ENCODE results near the gene BPIFB3.
"Not testable (repeated sequence)": the region's sequence is repeated elsewhere in the genome, so short reads cannot be mapped to it uniquely, and the experiment has no call there.

The BPIFB3 gene

GRCh38 chr20:33091693-33092092 is 38.0 kb downstream of the BPIFB3 start:
- DNase-seq = no peak

DNA sequence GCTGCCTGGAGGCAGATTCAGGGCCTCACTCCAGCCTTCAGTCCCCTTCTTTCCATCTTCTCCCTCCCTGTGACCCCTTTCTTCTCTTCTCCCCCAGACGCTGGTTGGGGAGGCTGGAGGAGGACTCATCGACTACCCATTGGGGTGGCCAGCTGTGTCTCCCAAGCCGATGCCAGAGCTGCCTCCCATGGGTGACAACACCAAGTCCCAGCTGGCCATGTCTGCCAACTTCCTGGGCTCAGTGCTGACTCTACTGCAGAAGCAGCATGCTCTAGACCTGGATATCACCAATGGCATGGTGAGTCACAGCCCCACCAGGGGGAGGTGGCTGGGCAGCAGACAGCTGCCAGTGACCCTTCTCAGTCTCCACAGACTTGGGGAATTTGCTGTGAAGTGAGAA is 38.7 kb downstream of the BPIFB3 start:
- DNase-seq = no peak

DNA sequence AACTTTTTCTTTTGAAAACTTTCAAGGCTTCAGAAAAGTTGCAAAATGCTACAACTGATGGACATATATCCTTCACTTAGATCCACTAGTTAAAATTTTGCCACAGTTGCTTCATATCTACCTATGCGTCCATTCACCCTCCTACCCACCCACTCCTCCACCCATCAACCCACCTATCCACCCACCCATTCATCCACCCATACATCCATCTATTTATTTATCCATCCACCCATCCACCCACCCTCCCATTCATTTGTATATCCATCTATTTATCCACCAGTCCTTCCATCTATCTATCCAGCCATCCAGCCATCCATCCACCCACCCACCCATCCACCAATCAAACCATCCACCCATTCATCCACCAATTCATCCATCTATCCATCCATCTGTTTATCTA is 39.4 kb downstream of the BPIFB3 start:
- no peak for DNase-seq

DNA sequence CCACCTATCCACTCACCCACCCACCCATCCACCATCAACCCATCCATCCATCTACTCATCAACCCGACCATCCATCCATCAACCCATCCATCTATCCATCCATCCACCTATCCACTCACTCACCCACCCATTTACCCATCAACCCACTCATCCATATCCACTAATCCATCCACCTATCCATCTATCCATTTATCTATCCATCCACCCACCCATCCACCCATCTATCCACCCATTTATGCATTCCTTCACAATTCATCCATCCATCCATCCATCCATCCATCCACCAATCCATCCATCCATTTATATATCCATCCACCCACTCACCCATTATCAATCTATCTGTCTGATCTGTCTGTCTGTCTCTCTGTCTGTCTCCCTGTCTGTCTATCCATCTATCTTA is 39.9 kb downstream of the BPIFB3 start:
- no peak for DNase-seq

DNA sequence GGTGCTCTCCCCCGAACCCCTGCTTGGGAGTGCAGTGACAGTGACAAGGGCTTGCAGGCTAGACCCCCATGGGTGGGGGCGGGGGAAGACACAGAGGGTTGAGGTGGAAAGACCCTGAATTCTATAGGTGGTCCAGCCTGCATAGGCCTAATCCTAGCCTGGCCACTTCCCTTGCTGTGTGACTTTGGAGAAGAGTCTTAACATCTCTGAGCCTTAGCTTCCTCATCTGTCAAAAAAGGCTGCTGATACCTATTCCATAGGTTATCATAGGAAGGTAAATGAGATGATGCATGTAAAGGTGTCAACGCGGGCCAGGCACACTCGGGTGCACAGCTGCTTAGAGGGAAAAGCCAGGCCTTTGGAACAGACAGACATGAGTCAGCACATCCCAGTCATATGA is 41.5 kb downstream of the BPIFB3 start:
- DNase-seq = no peak

DNA sequence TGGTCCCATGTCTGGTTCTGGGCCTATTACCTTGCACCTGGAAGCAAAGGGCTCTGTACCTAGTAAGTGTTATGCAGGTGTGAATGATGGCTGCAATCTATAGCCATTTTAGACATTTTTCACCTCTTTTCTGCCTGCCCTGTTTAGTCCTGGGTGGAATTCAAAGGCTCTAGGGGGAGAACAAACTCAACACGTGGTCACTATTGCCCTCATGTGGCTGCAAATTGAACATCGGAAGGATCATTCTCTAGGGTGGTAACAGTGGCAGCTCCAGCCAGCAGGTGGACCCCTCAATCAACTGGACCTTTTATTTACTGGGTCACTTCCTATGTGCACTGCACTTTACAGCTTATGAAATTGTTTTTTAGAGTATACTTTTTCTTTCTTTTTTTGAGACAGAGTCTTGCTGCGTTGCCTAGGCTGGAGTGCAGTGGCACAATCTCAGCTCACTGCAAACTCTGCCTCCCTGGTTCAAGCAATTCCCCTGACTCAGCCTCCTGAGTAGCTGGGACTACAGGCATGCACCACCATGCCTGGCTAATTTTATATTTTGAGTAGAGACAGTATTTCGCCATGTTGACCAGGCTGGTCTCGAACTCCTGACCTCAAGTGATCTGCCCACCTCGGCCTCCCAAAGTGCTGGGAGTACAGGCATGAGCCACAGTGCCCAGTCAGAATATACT is 42.3 kb downstream of the BPIFB3 start:
- DNase-seq = not testable (repeated sequence)

- no peak for DNase-seq
These were observed 43.3 kb downstream of the BPIFB3 start for GRCh38 chr20:33097001-33097400.

GRCh38 chr20:33099843-33100538 is 46.3 kb downstream of the BPIFB3 start:
- no peak for DNase-seq

- no peak for DNase-seq
These were observed 49.9 kb downstream of the BPIFB3 start for GRCh38 chr20:33103556-33103955.

DNA sequence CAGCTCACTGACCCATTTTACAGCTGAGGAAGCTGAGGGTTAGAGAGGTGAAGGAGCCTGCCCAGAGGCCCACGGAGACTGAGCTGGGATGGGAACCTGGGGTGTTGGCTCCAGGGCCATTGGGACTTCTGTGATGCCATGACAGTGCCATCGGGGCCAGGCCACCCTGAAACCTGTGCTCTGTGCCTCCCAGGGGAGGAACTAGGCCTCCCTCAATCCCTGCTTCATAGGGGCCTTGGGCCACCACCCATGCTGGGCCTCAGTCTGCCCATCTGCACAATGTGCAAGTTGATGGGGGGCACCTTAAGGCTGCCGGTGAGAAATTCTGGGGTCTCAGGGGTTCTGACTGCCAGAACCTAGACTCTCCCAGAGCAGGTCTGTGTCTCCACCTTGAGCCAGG is 50.6 kb downstream of the BPIFB3 start:
- no peak for DNase-seq

DNA sequence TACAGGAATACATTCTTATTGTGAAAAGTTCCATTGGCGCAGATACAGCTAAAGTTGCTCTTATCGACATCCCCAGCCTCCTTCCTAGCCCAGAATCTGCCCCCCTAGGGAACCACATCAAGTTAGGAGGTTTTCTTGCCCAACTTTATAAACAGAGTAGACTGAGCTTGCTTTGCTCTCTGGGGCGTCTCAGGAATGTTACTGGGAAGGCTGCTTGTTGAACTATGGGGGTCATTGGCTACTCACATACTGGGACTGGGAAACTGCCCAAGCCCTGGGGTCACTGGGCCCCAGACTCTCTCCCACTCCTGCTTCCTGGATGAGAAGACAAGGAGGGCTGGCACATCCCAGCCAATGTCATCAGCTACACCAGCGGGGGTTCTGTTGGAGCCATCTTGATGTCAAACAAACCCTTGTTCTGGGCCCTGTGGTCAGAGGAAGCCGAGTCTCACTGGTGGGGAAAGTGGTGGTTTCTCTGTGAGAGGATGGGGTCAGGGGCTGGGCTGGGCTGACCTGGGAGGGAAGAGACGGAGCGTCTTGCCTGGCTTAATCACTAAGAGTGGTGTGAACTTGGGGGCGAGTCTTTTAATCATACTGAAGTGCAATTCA is 51.7 kb downstream of the BPIFB3 start:
- no peak for DNase-seq

DNA sequence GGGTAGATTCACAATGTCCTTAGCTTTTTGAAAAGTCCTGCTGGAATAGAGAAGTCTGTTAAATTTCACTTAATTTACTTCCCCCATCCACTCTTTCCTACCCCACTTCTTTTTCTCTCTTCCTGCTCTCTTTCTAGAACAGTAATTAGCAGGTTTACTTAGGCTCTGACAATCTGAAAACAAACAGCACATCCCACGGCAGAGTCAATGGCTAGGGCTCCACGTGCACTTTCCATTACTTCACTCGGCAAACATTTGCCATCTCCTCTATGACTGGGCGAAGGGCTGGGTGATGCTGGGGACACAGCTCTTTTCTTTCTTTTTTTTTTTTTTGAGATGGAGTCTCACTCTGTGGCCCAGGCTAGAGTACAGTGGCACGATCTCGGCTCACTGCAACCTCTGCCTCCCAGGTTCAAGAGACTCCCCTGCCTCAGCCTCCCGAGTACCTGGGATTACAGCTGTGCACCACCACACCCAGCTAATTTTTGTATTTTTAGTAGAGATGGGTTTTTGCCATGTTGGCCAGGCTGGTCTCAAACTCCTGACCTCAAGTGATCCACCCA is 52.4 kb downstream of the BPIFB3 start:
- not testable (repeated sequence) for DNase-seq

DNA sequence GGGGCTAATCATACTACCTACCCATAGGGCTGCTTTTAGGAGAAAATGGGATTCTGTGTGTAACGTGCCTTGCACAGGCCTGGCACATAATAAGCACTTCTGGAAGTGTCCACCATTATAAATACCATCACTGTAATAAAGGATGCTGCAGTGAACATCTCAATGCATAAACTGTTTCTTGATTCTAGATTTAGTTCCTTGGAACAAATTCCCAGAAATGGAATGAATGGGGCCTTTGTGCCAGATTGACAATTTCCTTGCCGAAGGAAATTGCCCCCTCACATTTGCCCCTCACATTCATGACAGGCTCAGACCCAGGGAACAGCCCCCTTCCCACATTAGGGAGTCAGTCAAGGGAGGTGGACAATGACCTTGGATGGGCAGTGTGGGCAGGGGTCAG is 55.0 kb downstream of the BPIFB3 start:
- no peak for DNase-seq

- DNase-seq = no peak
These were observed 56.6 kb downstream of the BPIFB3 start for GRCh38 chr20:33110147-33110825.

- no peak for DNase-seq
These were observed 57.6 kb downstream of the BPIFB3 start for GRCh38 chr20:33111306-33111705.

- no peak for DNase-seq
These were observed 59.1 kb downstream of the BPIFB3 start for GRCh38 chr20:33112547-33113386.

GRCh38 chr20:33113387-33113908 is 59.7 kb downstream of the BPIFB3 start:
- no peak for DNase-seq

GRCh38 chr20:33115501-33115900 is 61.8 kb downstream of the BPIFB3 start:
- not testable (repeated sequence) for DNase-seq

DNA sequence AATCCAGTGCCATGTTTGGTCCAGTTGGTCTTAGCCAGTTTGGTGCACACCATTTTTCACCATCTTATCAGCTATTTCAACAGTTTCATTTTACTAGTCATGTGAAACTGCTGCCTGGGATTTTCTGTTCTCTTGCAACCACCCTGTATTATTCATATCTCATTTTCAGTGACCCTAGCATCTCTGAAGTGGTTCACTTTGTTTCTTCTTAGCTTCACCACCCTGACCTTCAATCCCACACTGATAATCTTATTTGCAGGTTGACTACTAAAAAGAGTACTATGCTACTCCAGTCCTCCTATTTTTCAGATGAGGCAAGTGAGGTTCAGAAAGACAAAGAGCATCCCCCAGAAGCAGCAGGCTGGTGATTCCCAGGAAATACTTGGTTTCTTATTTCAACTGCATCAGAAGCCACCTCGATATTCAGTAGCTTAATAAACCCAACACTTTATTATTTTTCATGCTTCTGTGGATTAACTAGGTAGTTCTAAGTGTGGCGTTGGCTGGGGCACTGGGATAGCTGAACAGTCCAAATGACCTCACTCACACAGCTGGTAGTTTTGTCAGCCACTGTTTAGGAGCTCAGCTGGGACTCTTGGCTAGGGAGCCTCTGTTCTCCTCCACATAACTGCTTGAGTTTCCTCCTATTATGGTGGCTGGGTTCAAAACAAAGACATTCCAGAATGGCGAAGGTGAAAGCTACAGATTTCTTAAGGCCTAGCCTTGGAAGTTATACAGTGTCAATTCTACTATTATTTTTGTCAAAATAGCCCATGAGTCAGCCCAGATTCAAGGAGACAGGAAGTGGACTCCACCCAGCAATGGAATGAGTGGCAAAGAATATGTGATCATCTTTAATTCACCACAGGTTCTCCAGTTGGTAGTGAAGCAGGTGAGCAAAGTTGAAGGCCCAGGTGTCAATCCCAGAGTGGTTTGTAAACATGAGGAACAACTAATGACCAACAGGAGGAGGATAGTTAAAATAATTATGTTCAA is 66.3 kb downstream of the BPIFB3 start:
- DNase-seq = no peak

GRCh38 chr20:33120934-33121333 is 67.2 kb downstream of the BPIFB3 start:
- DNase-seq = no peak

DNA sequence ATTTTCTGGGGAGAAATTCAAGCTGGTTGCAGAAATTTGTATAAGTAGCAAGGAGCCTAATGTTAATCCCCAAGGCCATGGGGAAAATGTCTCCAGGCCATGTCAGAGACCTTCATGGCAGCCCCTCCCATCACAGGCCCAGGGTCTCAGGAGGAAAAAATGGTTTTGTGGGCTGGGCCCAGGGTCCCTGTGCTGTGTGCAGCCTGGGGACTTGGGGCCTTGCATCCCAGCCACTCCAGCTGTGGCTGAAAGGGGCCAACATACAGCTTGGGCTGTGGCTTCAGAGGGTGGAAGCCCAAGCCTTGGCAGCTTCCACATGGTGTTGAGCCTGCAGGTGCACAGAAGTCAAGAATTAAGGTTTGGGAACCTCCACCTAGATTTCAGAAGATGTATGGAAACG is 68.6 kb downstream of the BPIFB3 start:
- not testable (repeated sequence) for DNase-seq

Data from T1000 (cell line).